GM19397 (cell line): Measurements from ENCODE around the gene HDAC9.

Source experiments
- ATAC-seq: cut with Tn5 transposase; IDR thresholded peaks from one replicate; pipeline ENCODE4 v1.9.1; 2021; ENCODE audit warnings: mild to moderate bottlenecking, moderate library complexity; ENCODE audit not compliant: unreplicated experiment

Gene HDAC9

DNA sequence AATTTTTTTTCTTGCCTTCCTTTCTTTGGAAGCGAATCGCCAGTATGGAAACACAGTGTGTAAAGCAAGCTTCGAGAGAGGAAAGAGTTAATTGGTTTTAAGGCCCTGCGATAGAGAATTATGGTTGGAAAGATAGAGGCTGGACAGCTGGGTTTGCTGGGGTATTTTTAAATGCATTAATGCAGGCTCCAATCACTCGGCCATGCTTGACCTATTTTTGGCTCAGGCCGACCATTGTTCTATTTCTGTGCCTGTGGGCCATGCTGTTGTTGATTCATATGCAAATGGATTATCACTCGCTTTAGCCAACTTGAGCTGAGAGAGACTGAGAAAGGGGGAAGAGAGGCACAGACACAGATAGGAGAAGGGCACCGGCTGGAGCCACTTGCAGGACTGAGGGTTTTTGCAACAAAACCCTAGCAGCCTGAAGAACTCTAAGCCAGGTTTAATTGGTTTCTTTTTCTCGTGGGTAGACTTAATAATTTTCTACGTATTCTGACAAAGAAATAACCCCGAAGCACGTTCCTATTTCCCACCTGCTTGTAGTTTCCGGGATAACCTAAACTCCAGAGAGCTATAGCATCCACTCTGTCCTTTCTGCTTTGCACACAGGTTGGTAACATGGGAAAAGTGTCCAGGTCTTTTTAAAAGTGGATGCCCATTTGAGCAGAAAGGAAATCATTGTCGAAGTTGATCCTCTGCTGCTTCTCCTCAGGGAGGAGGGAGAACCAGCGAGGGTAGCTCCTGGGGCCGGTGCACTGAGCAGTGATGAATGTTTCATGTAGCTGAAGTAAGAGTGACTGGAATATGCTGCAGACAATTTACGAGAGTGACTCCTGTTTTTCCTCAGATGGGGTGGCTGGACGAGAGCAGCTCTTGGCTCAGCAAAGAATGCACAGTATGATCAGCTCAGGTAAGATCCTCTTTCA, at the start of gene HDAC9:
TSS of gene HDAC9 (plus strand) at position 338 of the 929 bp plus-strand sequence. CDS start at position 892, 554 bp downstream.
- peak; percentile 85 for ATAC-seq

DNA sequence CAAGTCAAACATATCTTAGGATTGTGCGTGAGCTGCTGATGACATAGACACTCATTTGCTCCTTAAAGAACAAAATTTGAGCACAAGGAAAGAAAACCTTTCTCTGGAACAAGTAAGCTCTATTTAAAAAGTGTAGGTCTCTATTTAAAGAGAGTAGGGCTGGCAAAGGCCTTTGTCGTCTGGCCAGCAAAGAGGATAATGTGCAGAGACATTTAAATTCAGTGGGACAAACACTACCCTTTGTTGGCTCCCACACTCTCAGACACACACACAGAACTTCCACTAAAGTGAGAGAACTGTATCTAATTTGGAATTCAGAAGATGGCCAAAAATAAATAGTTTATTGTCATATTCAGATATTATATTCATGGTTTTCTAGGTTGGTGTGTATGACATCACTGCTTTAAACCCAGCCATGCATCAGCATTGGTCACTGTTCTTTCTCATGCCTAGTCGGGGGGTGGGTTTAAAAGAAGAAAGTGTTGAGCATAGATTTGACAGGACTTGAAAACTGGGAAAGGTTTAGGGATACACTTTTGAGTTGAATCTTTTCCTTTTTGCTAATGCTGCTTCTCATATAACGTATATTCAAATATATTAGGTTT, 49.5 kb upstream of the HDAC9 start:
- ATAC-seq: no peak

DNA sequence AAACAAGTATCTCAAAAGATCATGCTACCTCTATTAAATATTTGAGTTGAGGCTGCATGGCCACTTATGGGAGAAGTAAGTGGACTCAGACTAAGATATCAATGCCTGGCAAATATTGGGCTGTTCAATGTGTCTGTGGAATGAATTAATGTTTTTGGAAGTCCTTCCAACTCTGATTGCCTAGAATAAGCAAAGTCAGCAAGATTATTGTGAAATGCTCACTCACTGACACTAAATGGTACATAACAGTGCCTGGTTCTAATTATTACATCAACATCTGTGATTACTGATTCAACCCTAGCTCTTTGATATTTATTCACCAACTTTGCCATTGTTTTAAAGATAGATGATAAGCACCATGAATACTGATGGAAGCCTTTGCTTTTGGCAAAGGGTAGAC, 45.5 kb upstream of the HDAC9 start:
- ATAC-seq: no peak

DNA sequence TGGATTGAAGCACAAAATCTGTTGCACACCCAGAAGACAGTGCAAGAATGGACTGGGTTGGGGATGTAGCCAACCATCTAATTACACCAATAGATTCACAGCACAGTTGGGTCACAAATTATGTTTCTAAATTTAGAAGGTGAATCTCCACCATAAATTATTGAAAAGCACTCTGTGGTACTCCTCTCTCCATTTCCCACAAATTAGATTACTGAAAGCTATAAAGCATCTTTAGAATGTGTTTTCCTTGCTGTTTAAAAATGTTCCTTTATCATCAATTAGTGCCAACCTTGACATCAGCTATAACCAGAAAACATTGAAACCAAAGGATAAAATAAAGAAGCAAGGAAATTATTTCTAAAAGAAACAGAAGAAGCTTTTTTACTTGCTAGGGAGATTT, 39.9 kb upstream of the HDAC9 start:
- no peak for ATAC-seq

DNA sequence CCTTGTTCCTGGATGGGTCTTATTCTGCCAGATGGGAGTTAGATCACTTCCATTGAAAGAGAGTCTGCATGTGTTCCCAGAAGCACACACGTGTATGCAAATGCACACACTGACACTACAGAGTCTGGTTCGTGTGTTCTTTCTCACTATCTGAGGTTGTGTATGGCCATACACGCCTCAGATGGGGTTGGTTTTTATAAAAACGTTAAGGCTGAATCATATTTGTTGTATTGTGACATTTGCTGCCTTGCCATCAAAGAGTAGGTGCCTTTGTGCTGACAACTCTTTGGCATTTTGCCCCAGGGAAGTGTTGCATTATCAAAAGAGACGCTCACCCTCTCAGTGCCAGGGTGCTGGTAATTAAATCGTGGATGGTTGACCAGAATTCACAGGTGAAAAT, 37.7 kb upstream of the HDAC9 start:
- no peak for ATAC-seq

DNA sequence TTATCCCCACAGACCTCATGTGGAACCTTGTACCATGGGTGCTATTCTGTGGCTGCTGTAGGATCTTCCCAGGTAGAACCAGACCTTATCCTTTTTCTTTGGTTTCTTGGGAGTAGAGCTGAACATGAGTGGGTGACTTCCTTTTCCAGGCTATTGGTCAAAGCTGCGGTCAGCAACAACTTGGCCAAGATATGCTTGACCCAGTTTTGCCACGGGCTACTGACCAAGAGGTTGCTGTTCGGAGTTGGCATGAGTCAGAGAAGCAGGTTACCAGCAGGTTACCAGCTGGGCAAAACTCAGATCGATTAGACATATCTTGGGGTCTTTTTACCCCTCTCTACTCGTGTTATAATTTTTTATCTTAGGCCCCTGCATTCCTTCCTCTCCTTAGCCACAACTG, 36.7 kb upstream of the HDAC9 start:
- no peak for ATAC-seq

DNA sequence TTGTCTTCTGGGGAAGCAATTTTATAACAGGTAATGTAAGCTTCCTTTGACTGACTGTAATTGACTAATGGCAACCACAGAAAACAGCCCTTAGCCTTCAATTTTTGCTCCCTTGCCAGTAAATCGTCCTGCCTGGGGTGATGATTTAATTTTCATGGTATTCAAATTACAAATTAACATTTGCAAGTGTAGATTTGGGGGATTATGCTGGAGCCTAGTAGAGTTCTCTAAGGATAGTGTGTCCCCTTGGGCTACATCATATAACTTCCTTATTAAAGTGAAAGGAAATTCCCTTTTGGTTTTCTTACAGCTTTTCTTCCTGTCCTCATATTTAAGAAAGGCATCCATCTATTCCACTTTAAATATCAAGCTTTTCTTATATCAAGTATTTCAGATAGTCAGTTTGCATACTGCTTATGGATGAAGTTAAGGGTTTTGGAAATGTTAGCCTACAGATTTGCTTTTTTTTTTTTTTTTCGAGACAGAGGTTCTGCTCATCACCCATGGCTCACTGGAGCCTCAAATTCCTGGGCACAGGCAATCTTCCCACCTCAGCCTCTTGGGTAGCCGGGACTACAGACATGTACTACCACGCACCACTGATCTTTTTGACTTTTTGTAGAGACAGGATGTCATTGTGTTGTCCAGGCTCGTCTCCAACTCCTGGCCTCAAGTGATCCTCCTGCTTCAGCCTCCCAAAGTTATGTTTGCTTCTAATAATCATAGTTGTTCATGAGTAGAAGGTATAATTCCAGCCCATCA, 35.9 kb upstream of the HDAC9 start:
- ATAC-seq: no peak

DNA sequence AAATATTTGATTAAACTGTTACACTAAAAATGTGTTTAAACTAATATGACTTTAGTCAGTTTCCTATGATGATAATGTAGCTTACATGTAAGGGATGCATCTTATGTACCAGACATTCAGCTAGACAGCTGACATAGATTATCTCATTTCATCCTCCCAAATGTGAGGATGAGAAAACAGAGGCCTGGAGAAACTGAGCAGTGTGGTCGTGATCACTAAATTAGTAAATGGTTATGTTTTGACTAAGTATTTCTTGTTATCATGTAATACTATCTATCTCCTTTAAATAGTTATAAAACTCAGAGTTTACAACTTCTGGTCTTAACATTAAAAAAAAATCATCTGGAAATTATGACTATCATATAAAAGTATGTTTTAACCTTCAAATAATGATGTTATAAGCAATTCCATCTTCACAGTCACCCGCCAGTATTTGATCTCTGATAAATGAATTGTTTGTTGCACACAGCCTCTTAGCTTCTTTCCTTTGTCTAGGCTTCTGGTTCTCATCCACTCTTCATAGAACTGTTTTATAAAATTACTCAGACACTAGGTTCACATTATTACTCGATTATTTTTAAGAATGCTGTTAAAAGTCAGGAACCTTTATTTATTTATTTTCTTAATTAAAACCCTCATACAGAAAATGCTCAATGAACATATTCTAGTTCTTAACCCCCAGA, 33.6 kb upstream of the HDAC9 start:
- ATAC-seq: no peak

DNA sequence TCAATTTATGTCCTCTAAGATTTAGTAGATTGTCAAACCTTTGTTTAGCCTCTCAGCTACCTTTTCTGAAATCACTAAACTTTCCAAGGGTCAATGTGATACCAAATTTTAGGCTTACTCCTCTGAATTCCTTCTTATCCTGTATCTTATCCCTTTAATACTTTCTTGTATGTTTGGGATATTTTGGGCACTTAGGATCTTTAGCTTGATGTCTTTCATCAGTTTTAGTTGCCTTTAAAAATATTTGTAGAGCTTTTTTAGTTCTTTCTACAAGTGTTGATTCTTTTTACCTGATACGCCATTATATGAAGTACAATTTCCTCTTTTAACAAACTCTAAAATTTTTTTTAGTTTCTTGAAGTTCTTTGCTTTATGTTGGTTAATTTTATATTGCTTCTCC, 30.7 kb upstream of the HDAC9 start:
- no peak for ATAC-seq

DNA sequence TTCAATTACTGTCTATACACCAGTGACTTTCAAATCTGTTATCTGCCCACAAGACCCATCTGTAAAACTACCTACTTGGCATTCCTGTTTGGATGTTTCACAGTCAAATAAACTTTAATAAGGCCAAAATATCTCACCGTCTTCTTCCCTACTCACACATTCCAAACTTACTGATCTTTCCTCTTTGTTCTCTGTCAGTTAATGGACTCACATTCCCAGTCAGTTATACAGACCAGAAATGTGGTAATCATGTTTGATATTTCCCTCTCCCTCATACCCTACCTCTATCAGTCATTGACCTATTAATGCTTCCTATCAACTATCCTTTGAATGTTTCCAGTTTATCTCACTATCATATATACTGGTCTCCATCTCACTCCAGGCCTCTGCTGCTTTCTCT, 28.5 kb upstream of the HDAC9 start:
- ATAC-seq: no peak

DNA sequence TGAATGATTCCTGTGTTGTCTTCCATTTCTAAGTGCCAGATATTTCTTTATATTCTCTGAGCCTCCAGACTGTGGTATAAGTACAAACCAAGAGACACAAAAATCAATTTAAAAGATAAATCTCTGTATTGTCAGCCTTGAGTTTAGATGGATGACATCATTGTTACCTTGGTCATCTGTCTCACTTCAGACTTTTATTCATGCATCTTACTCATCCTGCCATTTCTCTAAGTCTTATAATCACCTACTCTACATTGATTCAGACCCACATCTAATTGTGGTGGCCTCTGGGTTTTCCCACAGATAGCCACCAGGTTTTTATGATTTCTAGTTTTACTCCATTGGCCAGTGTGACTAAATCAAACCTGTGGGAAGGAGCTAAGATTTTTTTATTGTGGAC, 26.8 kb upstream of the HDAC9 start:
- ATAC-seq: no peak

DNA sequence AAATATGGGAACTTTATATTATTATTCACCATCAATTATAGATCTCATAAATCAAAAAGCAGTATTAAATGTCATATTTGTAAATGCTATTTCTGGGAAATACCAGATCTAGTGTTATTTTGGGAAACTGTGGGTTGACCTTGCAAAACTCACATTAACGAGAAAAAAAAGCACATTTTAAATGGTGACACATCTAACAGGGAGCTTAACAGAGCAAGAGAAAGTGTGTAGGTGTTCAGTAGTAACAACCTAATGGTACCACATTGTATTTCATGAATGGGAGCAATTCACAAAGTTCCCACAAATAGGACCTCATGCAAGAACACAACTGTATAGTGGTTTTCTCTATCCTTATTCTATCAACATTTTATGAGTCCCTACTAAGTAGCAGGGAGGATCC, 26.2 kb upstream of the HDAC9 start:
- no peak for ATAC-seq

DNA sequence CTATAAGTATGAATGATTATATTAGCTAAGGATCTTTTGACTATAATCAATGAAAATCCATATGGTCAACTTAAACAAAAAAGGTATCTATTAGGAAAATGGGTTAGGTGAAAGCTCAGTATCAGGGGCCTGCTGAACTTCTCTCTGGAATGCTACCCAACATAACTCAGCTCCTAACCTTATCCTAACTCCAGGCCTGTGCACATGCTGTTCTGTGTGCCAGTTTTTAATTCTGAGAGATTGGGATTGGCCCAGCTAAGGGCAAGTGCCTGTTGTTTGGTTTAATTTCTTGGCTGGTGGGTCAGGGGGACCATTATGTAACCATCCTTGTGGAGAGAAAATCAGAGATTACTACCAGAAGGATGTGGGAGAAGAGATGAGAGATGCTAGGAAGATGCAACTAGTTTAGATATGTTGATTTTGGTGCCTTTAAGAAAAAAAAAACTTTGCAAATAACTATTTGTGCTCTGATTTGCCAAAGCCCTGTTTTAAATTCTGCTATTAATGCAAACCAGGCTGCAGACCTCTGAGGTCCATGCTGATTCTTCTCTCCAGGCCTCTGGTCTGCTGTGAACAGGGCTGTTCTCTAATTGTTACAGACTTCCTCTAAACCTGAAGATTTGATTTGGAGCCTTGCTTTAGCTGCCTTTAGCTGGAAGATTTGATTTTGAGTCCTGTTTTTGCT, 23.9 kb upstream of the HDAC9 start:
- ATAC-seq: no peak

DNA sequence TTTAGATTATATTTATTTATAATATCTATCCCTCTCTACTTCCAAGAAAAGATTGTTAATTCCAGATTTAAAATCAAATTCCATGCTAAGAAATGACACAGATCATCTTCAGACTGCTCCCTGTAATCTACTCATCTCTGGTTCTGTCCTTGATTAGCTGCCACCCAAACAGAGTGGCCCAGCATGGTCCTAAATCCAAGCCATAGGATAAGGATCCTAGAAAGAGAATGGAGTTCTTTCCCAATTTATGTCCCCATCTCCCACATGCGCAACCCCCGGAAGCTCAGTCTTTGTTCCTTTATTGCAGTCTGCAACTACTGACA, 23.4 kb upstream of the HDAC9 start:
- no peak for ATAC-seq

DNA sequence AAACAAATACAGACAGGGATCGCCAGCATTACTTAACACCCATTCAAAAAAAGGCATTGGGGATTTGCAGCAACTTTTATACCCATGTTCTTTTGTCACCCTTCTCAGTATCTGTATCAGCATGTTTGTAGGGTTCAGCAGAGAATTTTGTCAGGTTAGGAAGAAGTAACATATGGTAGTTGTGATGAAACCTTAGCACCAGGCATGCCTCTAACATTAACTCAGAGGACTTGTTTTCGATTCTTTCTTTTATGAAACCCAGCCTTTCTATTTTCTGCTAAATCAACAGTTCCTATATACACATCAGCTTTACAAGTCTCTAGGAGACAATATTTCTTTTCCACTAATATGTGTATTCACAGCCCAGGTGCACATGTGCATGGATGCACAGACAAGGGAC, 22.4 kb upstream of the HDAC9 start:
- no peak for ATAC-seq

DNA sequence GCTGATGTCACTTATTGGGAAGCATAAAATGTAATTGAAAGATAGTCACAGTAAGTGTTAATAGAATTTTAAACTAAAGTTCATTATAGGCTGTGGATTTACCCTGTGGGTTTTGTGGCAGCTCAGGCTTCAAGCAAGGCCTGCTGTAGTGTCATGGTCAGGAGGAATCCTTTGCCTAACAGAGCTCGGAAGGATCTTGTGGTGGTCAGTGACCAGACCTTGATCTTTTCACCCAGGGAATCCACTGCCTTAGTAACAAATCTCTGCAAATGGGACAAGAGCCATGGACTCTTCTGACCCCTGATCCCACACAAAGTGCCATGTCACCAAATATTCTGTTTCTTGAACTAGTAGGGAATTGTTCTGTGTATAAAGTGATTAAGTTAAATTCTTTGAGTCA, 20.6 kb upstream of the HDAC9 start:
- ATAC-seq: no peak

DNA sequence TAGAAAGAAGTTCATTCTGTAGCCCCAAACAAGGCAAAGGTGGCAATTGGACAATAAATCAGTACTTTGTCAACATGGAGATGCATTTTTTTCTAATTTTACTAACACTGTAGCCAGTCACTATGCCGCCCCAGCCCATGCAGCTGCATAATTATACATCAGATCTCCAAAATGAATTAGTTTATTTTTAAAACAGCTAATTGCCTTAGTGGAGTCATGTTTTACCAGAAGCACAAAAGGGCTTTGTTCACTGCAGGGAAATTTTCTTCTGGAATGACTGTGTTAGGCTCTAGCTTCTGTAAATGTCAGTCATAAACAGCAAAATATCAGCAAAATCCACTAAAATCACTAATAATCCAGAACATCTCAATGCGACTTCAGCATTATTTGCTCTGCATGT, 20.1 kb upstream of the HDAC9 start:
- ATAC-seq: no peak

DNA sequence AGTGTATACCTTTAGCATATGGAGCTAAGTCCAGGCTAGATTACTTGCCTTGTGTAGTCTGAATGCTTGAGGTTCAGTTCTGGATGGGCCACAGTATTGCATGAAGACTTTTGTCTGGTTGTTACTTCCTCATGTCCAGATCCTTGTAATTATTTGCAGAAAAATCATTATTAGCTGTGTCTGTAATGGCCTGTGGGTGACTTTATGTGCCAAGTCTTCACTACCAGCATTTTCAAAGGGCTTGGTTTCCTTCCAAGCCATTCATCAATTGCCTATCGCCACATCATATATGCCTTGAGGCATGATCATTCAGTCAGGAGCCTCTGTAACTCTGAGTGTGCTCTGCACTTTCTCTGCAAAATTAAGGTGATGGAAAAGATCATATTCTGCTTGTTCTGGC, 13.8 kb upstream of the HDAC9 start:
- no peak for ATAC-seq

DNA sequence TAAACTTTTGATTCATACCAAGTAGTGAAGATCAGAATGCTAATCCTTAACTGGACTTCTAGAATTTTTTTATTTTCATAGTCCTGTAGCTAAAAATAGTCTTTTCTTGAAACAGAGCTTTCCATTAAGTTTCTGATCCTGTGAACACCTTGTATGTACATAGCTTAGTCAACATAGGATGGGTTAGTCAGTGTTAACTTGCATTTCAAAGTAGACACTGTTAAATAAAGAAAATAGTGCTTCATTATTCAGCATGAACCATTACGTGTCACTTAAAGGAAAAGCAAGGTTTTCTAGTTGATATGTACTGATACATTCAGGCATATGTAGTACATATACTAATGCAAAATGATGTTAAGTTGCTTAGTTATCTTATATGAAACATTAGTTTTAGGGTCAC, 7.5 kb upstream of the HDAC9 start:
- ATAC-seq: no peak

DNA sequence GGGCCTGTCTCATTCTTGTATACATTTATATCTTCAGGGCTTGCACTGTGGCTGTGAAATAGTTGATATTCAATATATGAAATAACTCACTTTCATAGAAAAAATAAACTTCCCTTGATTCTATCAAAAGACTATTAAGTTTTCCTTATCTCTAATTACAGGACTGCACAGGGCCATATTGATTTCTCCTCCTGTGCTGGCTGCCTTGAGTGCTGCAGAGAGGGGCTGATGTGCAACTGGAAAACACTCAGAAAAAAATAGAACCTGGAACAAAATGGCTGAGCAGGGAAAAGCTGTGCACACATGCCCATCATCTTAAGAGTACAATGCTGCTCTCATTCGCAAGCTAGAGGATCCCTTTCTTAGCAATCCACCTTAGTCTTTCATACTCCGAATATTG, 5.9 kb upstream of the HDAC9 start:
- ATAC-seq: no peak

DNA sequence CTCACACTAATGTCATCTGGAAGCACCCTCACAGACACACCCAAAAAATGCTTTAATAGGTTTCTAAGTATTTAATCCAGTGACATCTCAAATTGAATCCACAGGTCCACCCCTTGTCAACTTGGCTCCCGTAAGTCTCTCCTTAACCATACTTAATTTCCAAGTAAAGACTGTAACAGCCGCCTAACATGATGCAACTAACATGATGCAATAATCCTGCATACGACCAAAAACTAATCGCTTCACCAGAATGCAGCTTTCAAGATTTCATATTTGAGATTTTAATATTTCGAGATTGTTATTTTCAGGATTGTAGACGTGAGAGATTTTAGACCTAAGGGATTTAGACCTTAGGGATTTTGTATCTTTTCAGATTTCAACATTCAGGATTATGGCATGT, 3.7 kb upstream of the HDAC9 start:
- ATAC-seq: no peak
